Lower leg skin (tissue), 3 donors: ENCODE measurements around the gene PGA3.

ENCODE experiments used
- POLR2A ChIP-seq, 2 donors: fragments of 450-650 bp; IDR thresholded peaks; one replicate each; pipeline ENCODE4 v1.6.1; 2016 to 2017; ENCODE audit warnings: antibody characterized with exemption in 2 of 2, mild to moderate bottlenecking in 1 of 2, moderate library complexity in 1 of 2
- TF ChIP-seq, protein P1 (sequence below), 3 donors: fragments of 450-650 bp; IDR thresholded peaks; one replicate each; pipeline ENCODE4 v1.5.1; 2016; ENCODE audit warnings: antibody characterized with exemption in 3 of 3, mild to moderate bottlenecking in 3 of 3, moderate library complexity in 2 of 3

DNA sequence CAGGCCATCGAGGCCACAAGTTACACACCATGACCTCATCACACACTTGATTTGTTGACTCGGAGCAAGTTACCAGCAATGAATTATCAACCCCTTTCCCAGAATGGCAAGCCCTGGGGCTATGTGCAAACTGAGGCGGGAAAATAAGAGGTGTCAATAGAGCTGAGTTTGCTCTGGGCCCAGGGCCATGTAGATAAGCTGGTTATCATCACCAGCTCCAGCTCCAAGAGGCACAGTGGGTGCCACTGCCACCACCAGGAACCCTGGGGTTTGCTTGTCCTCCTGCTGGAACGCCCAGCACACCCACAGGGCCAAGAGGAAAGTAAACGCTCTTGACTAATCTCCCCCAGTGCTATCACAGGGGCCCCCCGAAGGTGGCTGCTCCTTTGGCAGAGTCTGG is 29.0 kb upstream of the PGA3 start:
- no peak for TF ChIP-seq POLR2A (IDR thresholded peaks at IDR 0.05)
- TF ChIP-seq, protein P1, sequence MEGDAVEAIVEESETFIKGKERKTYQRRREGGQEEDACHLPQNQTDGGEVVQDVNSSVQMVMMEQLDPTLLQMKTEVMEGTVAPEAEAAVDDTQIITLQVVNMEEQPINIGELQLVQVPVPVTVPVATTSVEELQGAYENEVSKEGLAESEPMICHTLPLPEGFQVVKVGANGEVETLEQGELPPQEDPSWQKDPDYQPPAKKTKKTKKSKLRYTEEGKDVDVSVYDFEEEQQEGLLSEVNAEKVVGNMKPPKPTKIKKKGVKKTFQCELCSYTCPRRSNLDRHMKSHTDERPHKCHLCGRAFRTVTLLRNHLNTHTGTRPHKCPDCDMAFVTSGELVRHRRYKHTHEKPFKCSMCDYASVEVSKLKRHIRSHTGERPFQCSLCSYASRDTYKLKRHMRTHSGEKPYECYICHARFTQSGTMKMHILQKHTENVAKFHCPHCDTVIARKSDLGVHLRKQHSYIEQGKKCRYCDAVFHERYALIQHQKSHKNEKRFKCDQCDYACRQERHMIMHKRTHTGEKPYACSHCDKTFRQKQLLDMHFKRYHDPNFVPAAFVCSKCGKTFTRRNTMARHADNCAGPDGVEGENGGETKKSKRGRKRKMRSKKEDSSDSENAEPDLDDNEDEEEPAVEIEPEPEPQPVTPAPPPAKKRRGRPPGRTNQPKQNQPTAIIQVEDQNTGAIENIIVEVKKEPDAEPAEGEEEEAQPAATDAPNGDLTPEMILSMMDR (IDR thresholded peaks at IDR 0.05): no peak
